Measurements from ENCODE around the gene ATP2B2. TPM values are rescaled to one million over a fixed set of nuclear protein-coding genes. Genes with fewer than 3 reads are reported as not detected.

Gene ATP2B2
- total RNA-seq, 1 experiment from 2014 or later, result not detected

DNA sequence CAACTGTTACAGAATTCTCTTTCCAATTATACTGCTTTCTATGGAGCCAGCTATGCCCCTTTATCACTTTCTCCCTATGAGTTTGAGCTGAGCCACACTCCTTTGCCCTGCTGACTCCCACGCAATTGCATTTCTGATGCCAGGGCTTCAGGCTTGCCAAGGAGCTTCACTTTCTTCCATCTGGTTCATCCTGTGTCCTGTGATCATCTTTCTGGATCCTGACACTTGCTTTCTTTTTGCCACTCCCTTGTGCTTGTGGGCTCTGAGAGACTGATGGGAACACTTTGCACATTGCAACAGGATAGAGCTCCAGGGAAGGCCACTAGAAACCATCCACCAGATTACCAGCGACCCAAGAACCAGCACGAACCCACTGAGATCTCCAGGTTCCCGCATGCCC is 107.5 kb downstream of the ATP2B2 start:
- Histone ChIP-seq H2AFZ (ENCODE audit: low read depth, low read length, poor library complexity, severe bottlenecking) (no peak overlapping the region), H3K9ac (ENCODE audit: low read length) (no peak overlapping the region), H3K27me3 (ENCODE audit: insufficient read depth, low read length) (no peaks in the 10 kb centered on the region), H3K4me3 (replicated peaks in 1 of 2; ENCODE audit: low read depth in 1 of 2, low read length in 2 of 2) (no peak overlapping the region), H3K27ac (ENCODE audit: low read depth, low read length) (no peak overlapping the region), H3K4me1 (ENCODE audit: control insufficient read depth in 1 of 2, insufficient read depth in 2 of 2, low read length in 2 of 2) (no peaks in the 10 kb centered on the region), H4K20me1 (ENCODE audit: insufficient read depth) (no peaks in the 10 kb centered on the region), H3K4me2 (ENCODE audit: low read length) (no peak overlapping the region), H3K36me3 (ENCODE audit: control insufficient read depth in 1 of 2, insufficient read depth in 2 of 2, low read length in 2 of 2) (no peaks in the 10 kb centered on the region), H3K9me3 (ENCODE audit: control insufficient read depth in 1 of 2, insufficient read depth in 1 of 2, low read depth in 1 of 2, low read length in 2 of 2) (no peaks in the 10 kb centered on the region), H3K79me2 (ENCODE audit: insufficient read depth, low read length) (no peaks in the 10 kb centered on the region), H3K9me2 (ENCODE audit: insufficient read depth) (no peaks in the 10 kb centered on the region)
- intact Hi-C loops (cut with micrococcal nuclease), result no loop called here
- ChIA-PET CTCF (no interaction called here), POLR2A (no interaction called here), RAD21 (ENCODE audit: low non-redundant PET in 1 of 2, low total read pairs in 2 of 2, uncharacterized antibody in 2 of 2, unreplicated experiment in 2 of 2) (no interaction called here)
- ATAC-seq (no peak), DNase-seq (ENCODE audit: low read depth, low spot score) (no peak)
- BruUV-seq (replicated peaks), result no TSS peak
- TF ChIP-seq SP1 (IDR thresholded peaks at IDR 0.05; ENCODE audit: low read depth), result no peak
- no peak for TF ChIP-seq ZFX (IDR thresholded peaks at IDR 0.05)
- TF ChIP-seq EZH2phosphoT487 (IDR thresholded peaks at IDR 0.05; ENCODE audit: borderline replicate concordance), result no peak
- TF ChIP-seq TCF7L2 (IDR thresholded peaks at IDR 0.05; ENCODE audit: borderline replicate concordance, extremely low read depth, insufficient read depth, insufficient read length), result no peak
- TF ChIP-seq POLR2A (IDR thresholded peaks at IDR 0.05; ENCODE audit: borderline replicate concordance, extremely low read depth, insufficient read depth, insufficient read length), result no peak
- TF ChIP-seq, protein P1, sequence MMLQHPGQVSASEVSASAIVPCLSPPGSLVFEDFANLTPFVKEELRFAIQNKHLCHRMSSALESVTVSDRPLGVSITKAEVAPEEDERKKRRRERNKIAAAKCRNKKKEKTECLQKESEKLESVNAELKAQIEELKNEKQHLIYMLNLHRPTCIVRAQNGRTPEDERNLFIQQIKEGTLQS (IDR thresholded peaks at IDR 0.05), result no peak
- TF ChIP-seq, protein P2, sequence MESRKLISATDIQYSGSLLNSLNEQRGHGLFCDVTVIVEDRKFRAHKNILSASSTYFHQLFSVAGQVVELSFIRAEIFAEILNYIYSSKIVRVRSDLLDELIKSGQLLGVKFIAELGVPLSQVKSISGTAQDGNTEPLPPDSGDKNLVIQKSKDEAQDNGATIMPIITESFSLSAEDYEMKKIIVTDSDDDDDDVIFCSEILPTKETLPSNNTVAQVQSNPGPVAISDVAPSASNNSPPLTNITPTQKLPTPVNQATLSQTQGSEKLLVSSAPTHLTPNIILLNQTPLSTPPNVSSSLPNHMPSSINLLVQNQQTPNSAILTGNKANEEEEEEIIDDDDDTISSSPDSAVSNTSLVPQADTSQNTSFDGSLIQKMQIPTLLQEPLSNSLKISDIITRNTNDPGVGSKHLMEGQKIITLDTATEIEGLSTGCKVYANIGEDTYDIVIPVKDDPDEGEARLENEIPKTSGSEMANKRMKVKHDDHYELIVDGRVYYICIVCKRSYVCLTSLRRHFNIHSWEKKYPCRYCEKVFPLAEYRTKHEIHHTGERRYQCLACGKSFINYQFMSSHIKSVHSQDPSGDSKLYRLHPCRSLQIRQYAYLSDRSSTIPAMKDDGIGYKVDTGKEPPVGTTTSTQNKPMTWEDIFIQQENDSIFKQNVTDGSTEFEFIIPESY (IDR thresholded peaks at IDR 0.05; ENCODE audit: extremely low read depth, insufficient replicate concordance, low read length), result no peak
- TF ChIP-seq POLR2AphosphoS5 (IDR thresholded peaks at IDR 0.05; ENCODE audit: low read depth, low read length), result no peak

DNA sequence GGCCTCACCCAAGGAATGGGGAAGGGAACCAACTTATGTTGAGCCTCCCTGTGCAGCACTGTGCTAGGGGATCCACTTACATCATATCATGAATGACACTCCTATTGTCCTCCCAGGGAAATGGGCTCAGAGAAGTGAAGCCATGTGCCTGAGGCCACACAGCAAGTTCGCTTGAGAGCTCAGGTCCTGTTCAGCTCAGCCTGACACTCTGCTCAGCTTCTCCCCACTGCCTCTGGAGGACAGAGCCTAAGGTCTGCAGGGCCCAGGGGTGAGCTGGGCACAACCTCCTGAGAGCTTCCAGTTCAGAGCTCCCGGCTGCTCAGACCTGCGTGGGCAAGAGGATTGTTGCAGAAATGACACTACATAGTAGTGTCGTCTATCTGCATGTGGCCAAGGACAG is 108.5 kb downstream of the ATP2B2 start:
- no peak overlapping the region for H3K4me3 ChIP-seq (replicated peaks in 1 of 2; ENCODE audit: low read depth in 1 of 2, low read length in 2 of 2)
- no TSS peak for BruUV-seq (replicated peaks)
- no peaks in the 10 kb centered on the region for H3K9me3 ChIP-seq (ENCODE audit: control insufficient read depth in 1 of 2, insufficient read depth in 1 of 2, low read depth in 1 of 2, low read length in 2 of 2)
- H3K4me2 ChIP-seq (ENCODE audit: low read length), result no peak overlapping the region
- H2AFZ ChIP-seq (ENCODE audit: low read depth, low read length, poor library complexity, severe bottlenecking), result no peak overlapping the region
- no peaks in the 10 kb centered on the region for H3K27me3 ChIP-seq (ENCODE audit: insufficient read depth, low read length)
- no peak for TF ChIP-seq TCF7L2 (IDR thresholded peaks at IDR 0.05; ENCODE audit: borderline replicate concordance, extremely low read depth, insufficient read depth, insufficient read length)
- TF ChIP-seq CEBPB (IDR thresholded peaks at IDR 0.05; ENCODE audit: low read depth), result no peak
- no peak for TF ChIP-seq ZFX (IDR thresholded peaks at IDR 0.05)
- H3K4me1 ChIP-seq (ENCODE audit: control insufficient read depth in 1 of 2, insufficient read depth in 2 of 2, low read length in 2 of 2), result no peaks in the 10 kb centered on the region
- intact Hi-C loops (cut with micrococcal nuclease), result no loop called here
- H3K36me3 ChIP-seq (ENCODE audit: control insufficient read depth in 1 of 2, insufficient read depth in 2 of 2, low read length in 2 of 2), result no peaks in the 10 kb centered on the region
- ATAC-seq (no peak), DNase-seq (ENCODE audit: low read depth, low spot score) (no peak)
- RAD21 ChIA-PET (ENCODE audit: low non-redundant PET in 1 of 2, low total read pairs in 2 of 2, uncharacterized antibody in 2 of 2, unreplicated experiment in 2 of 2), result no interaction called here
- no peak overlapping the region for H3K9ac ChIP-seq (ENCODE audit: low read length)
- no peaks in the 10 kb centered on the region for H3K9me2 ChIP-seq (ENCODE audit: insufficient read depth)
- H4K20me1 ChIP-seq (ENCODE audit: insufficient read depth), result no peaks in the 10 kb centered on the region
- no peak overlapping the region for H3K27ac ChIP-seq (ENCODE audit: low read depth, low read length)
- CTCF ChIA-PET, result no interaction called here
- no peaks in the 10 kb centered on the region for H3K79me2 ChIP-seq (ENCODE audit: insufficient read depth, low read length)
- POLR2A ChIA-PET, result no interaction called here

Data from HCT116 (cell line).